NCI-H187 treated with DMSO at 0.1 percent for 48 hours (cell line): ENCODE data around the gene ADCY9.
"Not testable (repeated sequence)": the region's sequence is repeated elsewhere in the genome, so short reads cannot be mapped to it uniquely, and the experiment has no call there.

Experiments used
- DNase-seq: peaks from one replicate; lab custom pipeline; 2025; lab: John Stamatoyannopoulos, UW

ADCY9 gene

DNA sequence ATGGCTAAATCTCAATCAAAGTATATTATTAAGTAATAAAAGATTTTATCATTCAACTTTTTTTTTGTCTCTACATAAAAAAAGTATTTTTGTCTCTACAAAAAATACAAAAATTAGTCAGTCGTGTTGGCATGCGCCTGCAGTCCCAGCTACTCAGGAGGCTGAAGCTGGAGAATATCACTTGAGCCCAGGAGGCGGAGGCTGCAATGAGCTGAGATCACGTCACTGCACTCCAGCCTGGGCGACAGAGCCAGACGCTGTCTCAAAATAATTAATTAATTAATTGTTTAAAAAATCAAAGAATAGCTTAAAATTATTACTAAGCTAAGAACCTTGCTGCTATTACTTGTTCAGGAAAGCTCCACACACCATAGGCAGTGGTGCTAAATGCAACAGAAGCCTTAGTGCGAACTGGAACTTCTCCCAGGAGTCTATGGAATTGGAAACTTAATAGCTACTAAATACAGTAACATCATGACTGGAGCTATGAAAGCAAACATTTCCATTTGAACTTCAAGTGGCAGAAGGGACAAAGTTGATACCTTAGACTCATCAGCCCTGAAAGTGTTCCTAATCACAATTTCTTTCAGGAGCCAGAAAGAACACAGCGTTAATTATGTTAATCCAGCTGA, 22.6 kb downstream of the ADCY9 start:
- no peak for DNase-seq

DNA sequence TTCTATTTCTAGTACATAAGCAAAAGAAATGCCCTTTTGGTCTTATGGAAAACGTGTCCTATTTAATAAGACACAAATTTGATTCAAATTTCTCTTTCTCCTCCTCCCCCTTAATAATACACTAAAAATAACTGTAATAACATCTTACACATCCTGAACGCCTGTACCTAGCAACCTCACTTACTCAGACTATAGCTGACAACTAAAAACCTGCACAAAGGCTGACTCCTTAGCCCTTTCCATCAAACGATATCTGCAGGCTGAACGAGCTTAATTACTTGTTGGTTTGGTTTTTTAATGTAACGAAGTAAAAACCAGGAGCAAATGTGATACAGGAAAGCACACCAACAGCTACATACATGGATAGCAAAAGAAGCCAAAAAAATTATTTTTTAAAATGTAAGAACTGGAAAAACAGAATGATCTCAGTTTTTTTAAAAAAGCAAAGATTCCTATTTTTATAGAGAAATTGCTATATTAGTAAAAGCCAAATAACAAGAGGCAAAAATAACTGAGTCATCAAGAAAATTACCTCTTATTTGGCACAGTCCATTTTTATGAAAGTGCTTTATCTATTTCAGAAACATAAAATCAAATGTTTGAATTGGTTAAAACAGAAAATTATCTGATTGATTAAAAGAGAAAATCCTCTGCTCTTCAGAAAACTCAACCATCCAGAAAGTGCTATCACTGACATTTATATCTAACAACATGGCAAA, 23.5 kb downstream of the ADCY9 start:
- DNase-seq, result no peak

DNA sequence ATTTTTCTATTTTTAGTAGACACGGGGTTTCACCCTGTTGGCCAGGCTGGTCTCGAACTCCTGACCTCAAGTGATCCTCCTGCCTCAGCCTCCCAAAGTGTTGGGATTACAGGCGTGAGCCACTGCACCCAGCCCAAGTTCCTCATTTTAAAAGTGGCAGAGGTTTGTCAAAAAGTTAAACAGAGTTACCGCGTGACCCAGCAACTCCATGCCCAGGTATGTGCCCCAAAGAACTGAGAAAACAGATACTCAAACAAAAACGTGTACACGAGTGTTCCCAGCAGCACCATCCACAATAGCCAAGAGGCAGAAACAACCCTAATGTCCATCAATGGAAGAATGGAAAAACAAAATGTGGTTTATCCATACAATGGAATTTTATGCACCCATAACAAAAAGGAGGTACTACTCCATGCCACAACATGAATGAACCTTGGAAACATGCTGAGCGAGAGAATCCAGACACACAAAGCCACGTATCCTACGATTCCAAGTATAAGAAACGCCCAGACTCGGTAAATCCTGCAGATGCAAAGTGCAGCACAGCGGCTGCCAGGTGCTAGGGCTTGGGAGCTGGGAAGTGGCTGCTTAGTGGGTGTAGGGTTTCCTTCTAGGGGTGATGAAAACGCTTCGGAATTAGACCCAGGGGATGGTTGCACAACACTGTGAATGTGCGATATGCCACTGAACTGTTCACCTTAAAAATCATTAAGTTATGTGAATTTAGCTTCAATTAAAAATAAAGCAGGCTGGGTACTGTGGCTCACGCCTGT, 24.8 kb downstream of the ADCY9 start:
- peak; percentile 33 for DNase-seq

DNA sequence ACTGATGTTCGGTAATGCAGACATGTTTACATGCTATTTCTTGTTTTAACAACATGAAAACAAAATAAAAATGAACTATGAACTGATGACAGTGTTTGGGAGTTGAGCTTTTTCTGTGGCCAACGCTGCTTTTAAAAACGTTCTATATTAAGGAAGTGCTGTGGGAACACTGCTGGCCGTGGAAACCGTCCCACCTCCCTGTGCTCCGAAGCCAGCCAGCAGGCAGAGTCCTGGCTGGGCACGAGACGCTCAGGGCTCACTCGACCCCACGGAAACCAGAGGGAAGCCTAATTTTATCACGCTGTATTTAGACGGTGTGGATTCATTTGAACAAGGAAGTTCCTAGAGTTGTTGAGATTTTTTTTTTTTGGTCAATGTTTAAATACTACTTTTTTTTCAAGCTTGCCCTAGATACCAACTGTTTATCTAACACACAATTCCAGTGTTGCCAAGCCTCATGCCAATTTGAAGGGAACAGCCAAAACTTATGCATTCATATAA, 25.8 kb downstream of the ADCY9 start:
- no peak for DNase-seq

DNA sequence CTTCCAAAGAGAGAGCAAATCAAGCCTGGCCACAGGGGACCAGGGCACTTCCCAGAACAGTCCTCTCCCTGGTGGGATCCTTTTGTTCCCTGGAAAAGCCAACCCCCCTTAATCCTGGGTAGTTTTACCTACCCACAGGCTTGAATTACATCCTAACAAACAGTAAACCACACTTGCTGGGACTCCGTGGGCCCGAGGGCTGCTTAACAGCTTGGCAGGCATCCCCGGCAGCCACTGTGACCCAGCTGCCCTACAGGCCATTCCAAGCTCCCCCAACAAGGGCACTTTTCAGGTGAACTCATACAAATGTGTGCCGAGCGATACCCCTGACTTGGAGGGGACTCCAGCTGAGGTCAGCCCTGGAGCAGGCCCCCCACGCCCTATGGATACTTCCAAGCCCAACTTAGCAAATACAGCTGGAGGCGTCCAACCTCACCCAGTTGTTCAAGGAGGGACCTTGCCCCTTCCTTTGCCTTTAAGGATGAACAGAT, 26.4 kb downstream of the ADCY9 start:
- DNase-seq, result no peak

DNA sequence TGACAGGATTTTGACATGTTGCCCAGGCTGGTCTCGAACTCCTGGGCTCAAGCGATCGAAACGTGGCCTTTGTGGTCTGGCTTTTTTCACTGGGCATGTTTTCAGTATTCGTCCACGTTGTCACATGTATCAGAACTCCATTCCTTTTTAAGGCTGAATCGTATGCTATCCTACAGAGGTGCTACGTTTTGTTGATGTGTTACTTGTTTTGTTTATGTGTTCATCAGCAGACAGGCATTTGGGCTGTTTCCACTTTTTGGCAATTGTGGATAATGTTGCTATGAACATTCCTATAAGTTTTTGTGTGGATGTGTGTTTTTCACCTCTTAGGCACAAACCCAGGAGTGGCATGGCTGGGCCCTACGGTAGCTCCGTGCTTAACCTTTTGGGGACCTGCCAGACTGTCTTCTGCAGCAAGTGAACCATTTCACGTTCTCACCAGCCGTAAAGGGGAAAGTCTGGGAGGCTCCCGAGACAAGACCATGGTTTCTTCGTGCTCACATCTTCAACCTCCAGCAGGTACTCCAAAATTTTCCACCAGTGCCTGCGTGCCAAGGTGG, 26.9 kb downstream of the ADCY9 start:
- no peak for DNase-seq

DNA sequence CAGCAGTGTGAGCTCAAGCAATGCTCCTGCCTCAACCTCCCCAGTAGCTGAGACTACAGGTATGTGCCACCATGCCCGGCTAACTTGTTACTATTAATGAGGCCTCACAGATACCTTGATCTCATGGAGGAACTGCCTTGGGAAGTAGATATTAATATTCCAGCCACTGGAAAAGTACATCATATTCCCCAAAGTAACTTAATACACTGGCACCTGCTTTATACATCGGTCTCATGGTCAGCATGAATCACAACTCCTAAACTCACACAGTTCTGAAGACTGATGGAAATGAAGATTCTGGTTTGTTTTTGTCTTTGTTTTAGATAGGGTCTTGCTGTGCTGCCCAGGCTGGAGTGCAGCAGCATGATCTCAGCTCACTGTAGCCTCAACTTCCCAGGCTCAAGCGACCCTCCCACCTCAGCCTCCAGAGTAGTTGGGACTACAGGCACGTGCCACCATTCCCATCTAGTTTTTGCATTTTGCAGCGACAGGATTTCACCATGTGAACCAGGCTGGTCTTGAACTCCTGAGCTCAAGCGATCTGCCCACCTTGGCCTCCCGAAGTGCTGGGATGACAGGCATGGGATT, 28.2 kb downstream of the ADCY9 start:
- no peak for DNase-seq

DNA sequence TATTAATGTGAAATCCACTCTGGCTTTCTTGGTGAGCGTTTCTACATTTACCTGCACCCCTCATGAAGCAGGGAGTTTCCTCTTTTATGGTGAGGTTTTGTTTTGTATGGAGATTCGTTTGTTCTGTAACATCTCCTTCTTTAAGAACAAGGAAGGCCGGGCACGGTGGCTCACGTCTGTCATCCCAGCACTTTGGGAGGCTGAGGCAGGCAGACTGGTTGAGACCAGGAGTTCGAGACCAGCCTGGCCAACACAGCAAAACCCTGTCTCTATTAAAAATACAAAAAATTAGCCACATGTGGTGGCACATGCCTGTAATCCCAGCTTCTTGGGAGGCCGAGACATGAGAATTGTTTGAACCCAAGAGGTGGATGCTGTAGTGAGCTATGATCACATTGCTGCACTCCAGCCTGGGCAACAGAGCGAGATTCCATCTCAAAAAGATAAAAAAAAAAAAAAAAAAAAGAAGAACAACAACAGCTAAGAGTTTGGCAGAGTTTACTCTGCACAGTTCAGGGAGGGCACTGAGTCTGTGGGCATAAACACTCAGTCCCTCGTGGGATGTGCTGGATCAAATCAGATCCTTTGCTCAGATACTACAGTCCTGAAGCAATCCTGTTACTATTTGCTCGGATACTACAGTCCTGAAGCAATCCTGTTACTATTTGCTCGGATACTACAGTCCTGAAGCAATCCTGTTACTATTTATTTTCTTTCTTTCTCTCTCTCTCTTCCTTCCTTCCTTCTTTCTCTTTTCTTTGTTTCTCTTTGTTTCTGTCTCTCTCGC, 28.9 kb downstream of the ADCY9 start:
- DNase-seq, result no peak

DNA sequence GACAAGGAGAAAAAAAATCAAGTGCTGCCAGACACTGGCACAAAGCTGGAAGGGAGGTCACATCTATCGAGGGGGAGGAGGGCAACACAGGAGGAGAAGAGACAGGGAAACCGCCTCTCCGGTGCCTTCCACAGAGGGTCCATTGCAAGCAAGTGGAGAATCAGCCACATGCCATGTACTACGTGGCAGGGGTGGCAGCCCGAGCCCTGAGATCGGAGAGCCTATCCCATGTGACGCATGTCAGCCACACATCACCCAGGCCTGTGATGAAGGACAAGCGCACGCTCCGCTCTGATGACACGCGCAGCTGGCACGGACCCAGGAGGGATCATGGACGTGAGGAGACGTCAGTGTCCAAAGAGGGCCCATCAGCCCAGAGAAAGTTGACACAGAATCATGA, 30.1 kb downstream of the ADCY9 start:
- no peak for DNase-seq

DNA sequence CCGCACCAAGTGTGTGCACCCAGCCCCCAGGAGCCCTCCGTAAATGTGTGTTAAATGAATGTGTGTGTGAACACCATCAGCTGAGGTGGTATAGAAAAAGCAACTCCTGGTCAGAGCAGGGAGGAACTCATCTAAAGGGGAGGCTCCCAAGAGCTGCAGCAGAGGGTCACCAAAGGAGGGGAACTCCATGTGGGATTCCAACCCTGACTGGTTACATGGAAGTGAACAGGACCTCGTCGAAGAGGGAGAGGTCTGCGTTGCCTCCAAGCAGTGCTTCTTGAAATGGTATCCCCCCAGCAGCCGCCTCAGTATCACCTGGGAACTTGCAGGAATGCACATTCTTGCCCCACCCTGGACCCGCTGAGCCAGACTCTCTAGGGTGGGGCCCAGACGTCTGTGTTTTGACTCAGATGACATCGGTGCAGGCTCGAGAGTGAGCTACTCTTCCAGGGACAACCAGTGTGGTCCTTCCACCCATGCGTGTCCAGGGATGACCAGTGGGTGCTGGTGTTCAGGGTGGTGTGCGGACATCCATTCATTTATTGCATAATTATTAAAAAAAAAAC, 30.8 kb downstream of the ADCY9 start:
- no peak for DNase-seq

DNA sequence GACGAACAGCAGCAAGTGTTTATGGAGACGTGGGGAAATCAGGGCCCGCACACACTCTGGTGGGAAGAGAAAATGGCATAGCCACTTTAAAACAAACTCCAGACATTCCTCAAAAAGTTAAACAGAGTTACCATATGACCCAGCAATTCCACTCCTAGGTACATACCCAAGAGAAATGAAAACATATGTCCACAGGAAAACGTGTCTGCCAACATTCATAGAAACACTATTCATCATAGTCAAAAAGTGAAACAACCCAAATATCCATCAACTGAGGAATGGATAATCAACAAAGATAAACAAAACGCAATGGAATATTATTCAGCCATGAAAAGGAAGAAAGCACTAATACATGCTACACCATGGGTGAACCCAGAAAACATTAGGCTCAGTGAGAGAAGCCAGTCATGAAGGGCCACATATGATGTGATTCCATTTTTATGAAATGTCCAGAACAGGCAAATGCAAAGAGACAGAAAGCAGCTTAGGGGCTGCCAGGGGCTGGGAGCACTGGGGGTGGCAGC, 32.8 kb downstream of the ADCY9 start:
- no peak for DNase-seq

DNA sequence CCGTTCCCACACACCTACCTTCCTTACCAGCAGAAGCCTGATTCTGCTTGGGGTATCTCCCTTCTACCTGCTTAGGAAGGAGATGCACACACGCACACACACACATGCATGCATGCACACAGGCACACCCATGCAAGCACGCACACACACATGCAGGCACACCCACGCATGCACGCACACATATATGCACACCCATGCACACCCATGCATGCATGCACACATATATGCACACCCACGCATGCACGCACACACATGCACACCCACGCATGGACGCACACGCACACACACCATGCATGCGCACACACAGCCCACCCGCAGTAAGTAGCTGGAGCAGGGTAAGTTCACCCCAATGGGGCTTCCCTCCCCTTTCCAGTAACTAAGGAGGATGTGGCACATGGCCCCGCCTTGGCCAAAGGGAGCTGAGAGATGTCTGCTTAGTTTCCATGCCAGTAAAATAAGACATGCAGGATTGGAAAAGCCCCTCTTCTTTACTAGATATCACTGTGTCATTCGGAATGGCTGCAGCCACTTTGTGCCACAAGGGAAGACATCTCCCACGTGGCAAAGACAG, 33.7 kb downstream of the ADCY9 start:
- no peak for DNase-seq

DNA sequence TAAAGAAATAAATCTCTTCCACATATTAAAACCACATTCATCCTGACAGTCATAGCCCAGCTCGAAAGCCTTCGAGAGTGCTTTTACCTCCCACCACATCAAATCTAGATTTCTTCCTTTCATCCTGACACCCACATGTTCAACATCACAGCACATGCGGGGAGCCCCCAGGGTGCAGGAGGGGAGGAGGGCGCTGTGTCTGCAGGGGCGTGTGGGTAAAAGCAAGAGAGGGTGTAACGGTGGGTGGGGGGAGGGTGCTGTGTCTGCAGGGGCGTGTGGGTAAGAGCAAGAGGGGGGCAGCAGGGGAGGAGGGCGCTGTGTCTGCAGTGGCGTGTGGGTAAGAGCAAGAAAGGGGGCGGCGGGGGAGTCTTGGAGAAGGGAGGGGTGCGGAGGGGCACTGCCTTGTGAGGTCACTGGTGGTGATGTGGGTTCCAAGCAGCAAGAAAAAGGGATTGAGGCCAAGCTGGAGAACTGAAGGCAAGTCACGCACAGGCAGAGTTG, 34.7 kb downstream of the ADCY9 start:
- no peak for DNase-seq

DNA sequence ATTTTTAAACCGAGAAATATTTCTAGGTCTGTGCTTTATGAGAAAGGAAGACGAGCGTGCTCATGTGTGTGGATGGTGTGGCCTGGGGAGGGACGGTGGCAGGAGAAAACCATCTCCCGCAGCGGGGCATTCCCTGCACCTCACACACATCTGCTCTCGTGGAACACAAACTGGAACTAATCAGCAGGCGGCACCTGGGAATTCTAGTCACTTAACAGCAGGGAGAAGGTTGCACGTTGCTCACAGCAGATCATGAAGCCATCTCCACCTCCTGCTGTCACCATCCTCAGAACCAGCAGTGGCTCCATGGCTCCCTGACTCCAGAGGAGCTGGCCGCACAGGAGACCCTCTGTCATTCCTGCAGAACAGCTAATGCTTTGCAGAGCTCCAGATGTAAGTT, 35.2 kb downstream of the ADCY9 start:
- DNase-seq, result peak; percentile 26

DNA sequence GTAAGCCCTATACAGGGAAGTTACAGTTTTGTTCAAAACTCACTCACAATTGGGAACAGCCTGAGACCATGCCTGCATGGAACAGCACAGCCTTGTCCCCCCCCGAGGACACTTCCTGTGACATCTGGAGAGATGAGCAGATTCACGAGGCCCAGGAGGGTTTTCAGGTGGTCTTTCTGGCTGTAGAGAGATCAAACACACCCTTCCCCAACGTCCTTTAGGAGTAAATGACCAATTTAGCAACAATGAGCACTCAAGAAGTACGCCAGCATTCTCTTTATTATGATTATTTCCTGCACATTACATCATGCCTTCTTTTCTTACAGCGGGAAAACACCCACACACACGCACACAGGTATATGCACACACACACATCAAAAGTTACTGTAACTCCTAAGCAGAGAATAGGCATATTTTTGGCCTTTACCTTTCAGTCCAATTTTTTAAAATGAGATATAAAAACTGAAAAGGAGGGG, 39.0 kb downstream of the ADCY9 start:
- no peak for DNase-seq

DNA sequence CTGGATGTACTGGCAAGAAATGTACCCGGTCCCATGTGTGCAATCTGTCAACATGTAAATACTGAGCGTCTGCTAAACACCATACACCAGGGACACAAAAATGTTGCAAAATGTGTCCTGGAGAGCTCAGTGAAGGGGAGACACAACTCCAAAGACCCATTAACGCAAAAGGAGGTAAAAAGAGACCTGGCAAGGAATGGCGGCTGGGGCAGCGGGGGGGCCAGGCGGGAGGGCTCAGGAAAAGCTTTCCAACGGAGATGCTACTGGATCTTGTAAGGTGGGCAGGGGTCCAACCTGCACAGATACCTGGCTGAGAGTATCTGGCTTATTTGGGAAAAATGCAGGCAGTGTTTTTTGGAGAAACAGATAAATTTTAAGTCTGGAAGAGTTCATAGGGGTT, 40.7 kb downstream of the ADCY9 start:
- no peak for DNase-seq

DNA sequence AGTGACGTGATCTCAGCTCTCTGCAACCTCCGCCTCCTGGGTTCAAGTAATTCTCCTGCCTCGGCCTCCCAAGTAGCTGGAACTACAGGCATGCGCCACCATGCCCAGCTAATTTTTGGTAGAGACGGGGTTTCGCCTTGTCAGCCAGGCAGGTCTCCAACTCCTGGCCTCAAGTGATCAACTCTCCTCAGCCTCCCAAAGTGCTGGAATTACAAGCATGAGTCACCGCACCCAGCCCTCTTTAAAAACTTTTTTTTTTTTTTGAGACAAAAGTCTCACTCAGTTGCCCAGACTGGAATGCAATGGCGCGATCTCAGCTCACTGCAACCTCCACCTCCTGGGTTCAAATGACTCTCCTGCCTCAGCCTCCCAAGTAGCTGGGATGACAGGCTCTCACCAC, 43.1 kb downstream of the ADCY9 start:
- DNase-seq, result not testable (repeated sequence)

DNA sequence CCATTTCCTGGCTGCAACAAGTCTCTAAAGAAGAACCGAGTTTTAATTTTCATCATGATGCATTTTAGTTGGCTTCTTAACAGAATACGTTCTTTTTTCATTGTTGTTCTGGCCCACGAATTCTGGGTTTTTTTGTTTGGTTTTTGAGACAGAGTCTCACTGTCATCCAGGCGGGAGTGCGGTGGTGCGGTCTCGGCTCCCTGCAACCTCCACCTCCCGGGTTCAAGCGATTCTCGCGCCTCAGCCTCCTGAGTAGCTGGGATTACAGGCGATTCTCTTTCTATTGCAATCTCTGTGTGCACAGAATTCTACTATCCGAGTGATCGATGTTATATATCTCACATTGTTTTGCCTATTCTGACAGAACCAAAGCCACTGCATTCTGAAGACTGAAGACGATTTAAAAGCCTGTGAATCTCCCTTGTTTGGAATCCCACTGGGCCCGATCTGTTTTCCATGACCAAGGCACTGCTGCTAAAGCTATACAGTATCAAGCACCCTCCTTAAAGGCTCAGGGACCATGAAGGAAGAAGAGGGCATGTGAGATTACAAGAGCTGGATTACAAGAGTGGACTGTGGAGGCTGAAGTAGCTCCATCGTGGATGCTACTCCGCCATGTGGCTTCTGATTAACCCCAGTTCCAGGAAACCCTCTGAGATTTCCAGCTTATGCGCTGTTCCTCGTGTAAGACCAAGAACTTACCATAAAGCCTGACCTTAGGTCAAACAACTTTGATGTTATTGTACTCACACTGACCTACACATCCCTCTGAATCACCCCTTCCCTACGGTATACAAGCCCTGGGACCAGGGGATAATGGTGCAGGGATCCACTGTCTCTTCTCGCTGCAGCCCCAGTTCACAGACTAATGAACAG, 44.3 kb downstream of the ADCY9 start:
- peak; percentile 35 for DNase-seq

DNA sequence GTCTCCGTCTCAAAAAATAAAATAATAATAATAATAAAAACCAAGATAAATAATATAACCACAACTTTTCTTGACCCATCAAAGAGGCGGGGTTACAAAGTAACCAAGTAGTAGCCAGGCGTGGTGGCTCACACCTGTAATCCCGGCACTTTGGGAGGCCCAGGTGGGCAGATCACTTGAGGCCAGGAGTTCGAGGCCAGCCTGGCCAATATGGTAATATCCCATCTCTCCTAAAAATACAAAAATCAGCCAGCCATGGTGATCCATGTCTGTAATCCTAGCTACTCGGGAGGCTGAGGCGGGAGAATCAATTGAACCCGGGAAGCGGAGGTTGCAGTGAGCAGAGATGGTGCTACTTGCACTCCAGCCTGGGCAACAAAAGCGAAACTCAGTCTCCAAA, 45.3 kb downstream of the ADCY9 start:
- DNase-seq, result no peak
